ENCODE data around the gene SIRT3. TPM values are rescaled to one million over a fixed set of nuclear protein-coding genes. Genes with fewer than 3 reads are reported as not detected.

The SIRT3 gene
- total and polyA plus RNA-seq, 2 of the 13 experiments (the other 11 are each of a cell fraction or from before 2014, with no cell fraction given): 15.1 to 18.2 TPM

DNA sequence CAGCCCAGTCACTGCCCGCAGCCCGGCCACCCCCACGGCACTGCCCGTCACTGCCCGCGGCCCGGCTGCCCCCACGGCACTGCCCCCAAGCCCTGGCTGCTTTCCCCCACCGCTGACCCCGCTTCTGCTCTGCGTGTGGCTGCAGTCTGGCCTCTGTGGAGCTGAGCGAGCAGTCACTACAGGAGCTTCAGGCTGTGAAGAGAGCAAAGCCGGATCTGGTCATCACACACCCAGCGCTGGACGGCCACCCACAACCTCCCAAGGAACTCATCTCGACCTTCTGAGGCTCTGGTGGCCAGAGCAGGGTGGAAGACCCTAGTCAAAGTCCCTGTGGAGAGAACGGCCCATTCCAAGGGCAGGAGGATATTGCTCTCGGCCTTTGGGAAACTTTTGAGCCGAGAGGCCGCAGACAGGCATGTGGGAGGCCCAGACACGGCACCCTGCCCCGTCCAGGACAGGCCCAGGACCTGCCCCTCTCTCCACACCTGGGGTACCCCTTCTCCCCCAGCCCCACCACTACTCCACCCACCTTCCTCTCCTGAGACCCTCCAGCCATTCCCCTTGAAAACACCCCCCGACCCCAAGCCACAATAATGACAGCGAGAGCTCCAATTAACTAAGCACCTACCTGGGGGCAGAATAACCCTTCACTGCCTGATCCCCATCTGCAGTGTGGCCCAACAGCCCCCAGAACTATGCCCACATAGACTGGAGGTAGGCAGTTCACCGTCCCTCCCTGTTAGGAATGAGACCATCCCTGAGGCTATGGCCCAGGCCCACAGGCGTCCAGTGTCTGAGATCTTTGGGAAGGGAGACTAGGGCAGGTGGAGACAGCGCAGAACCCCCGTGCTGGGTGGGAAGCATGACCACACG lies 49.1 kb upstream of the SIRT3 start:
- no TSS peak for BruUV-seq (replicated peaks)
- no peaks in the 10 kb centered on the region for H3K36me3 ChIP-seq (replicated peaks in 1 of 2; ENCODE audit: control insufficient read depth in 1 of 2, insufficient read depth in 2 of 2, low read length in 2 of 2)
- ATAC-seq: peak; percentile 23
- H2AFZ ChIP-seq (ENCODE audit: low read length): no peak overlapping the region
- H3K9me3 ChIP-seq (ENCODE audit: low read length): no peaks in the 10 kb centered on the region
- no peak for TF ChIP-seq E2F2 (CRISPR knock-in tag; IDR thresholded peaks at IDR 0.05; ENCODE audit: borderline replicate concordance)
- 0 out of 2 replicates have a peak, but pooled peaks have one; percentile 56 for TF ChIP-seq EZH2 (conservative IDR thresholded peaks at IDR 0.05; ENCODE audit: low read depth, low read length)
- H3K79me2 ChIP-seq (ENCODE audit: insufficient read depth, low read length): no peaks in the 10 kb centered on the region
- H3K4me2 ChIP-seq (ENCODE audit: low read depth, low read length): no peak overlapping the region
- FAIRE-seq: no peak
- peaks cover 9 to 78% of the 10 kb centered on the region in 2 experiments; a peak in 4 of 5 replicates for H3K27me3 ChIP-seq (ENCODE audit: control insufficient read depth in 1 of 2, insufficient read depth in 2 of 2, low read length in 2 of 2)
- WGBS (ENCODE audit: low lambda C conversion rate): 38% methylated on average over 10 of the region's 29 CpGs
- intact Hi-C loops (cut with micrococcal nuclease; ENCODE audit: unreplicated experiment): no loop called here
- H4K20me1 ChIP-seq (ENCODE audit: insufficient read depth, low read length): no peaks in the 10 kb centered on the region
- POLR2A ChIA-PET: no interaction called here
- H3K4me3 ChIP-seq (replicated peaks in 1 of 3; ENCODE audit: insufficient read depth in 1 of 3, low read depth in 2 of 3, low read length in 3 of 3): no peak overlapping the region
- peaks cover 41% of the 10 kb centered on the region for H3K4me1 ChIP-seq (ENCODE audit: insufficient read depth, low read length)
- H3K9ac ChIP-seq (ENCODE audit: insufficient read depth, low read depth, low read length): no peak overlapping the region
- in situ Hi-C loops (cut with HindIII; ENCODE audit: extremely low pct_ligation_motif_present, low pct_unique_long_range_greater_than_20kb): no loop called here
- no peak overlapping the region for H3K27ac ChIP-seq (ENCODE audit: extremely low read length, insufficient read depth, low read length)
- CTCF ChIA-PET (ENCODE audit: low intra/inter-chr PET ratio, low total read pairs): no interaction called here
- no peak for DNase-seq (ENCODE audit: low spot score)

- Histone ChIP-seq H3K36me3 (replicated peaks in 1 of 2; ENCODE audit: control insufficient read depth in 1 of 2, insufficient read depth in 2 of 2, low read length in 2 of 2) (no peaks in the 10 kb centered on the region), H3K27ac (ENCODE audit: extremely low read length, insufficient read depth, low read length) (no peak overlapping the region), H3K79me2 (ENCODE audit: insufficient read depth, low read length) (no peaks in the 10 kb centered on the region), H3K27me3 (ENCODE audit: control insufficient read depth in 1 of 2, insufficient read depth in 2 of 2, low read length in 2 of 2) (peaks cover 12 to 86% of the 10 kb centered on the region in 2 experiments), H3K4me1 (ENCODE audit: insufficient read depth, low read length) (peaks cover 32% of the 10 kb centered on the region), H4K20me1 (ENCODE audit: insufficient read depth, low read length) (no peaks in the 10 kb centered on the region), H2AFZ (ENCODE audit: low read length) (no peak overlapping the region), H3K4me3 (replicated peaks in 1 of 3; ENCODE audit: insufficient read depth in 1 of 3, low read depth in 2 of 3, low read length in 3 of 3) (peak overlapping the region in 1 of 3 experiments; percentile 23; a peak in 2 of 6 replicates), H3K9me3 (ENCODE audit: low read length) (no peaks in the 10 kb centered on the region), H3K9ac (ENCODE audit: insufficient read depth, low read depth, low read length) (no peak overlapping the region), H3K4me2 (ENCODE audit: low read depth, low read length) (peak overlapping the region; percentile 32; the same call in 1 of the 2 replicates)
- FAIRE-seq: no peak
- ATAC-seq: peak; percentile 21
- WGBS (ENCODE audit: low lambda C conversion rate): 47% methylated on average over 5 of the region's 24 CpGs
- no TSS peak for BruUV-seq (replicated peaks)
- POLR2A ChIA-PET: no interaction called here
- in situ Hi-C loops (cut with HindIII; ENCODE audit: extremely low pct_ligation_motif_present, low pct_unique_long_range_greater_than_20kb): no loop called here
- CTCF ChIA-PET (ENCODE audit: low intra/inter-chr PET ratio, low total read pairs): no interaction called here
- intact Hi-C loops (cut with micrococcal nuclease; ENCODE audit: unreplicated experiment): no loop called here
- no peak for DNase-seq (ENCODE audit: low spot score)
- TF ChIP-seq, protein P1, sequence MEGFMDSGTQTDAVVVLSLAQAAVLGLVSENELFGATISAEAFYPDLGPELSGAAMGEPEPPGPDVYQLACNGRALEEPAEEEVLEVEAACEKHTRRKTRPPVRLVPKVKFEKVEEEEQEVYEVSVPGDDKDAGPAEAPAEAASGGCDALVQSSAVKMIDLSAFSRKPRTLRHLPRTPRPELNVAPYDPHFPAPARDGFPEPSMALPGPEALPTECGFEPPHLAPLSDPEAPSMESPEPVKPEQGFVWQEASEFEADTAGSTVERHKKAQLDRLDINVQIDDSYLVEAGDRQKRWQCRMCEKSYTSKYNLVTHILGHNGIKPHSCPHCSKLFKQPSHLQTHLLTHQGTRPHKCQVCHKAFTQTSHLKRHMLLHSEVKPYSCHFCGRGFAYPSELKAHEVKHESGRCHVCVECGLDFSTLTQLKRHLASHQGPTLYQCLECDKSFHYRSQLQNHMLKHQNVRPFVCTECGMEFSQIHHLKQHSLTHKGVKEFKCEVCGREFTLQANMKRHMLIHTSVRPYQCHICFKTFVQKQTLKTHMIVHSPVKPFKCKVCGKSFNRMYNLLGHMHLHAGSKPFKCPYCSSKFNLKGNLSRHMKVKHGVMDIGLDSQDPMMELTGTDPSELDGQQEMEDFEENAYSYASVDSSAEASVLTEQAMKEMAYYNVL (CRISPR knock-in tag; IDR thresholded peaks at IDR 0.05; ENCODE audit: borderline replicate concordance): no peak
- TF ChIP-seq MAFG (CRISPR knock-in tag; IDR thresholded peaks at IDR 0.05) (no peak), RXRA (CRISPR knock-in tag; IDR thresholded peaks at IDR 0.05) (peak; percentile 26; the same call in 1 of the 2 replicates), REL (CRISPR knock-in tag; conservative IDR thresholded peaks at IDR 0.05) (no peak), SOX5 (CRISPR knock-in tag; IDR thresholded peaks at IDR 0.05; ENCODE audit: borderline replicate concordance) (no peak), GPN1 (CRISPR knock-in tag; IDR thresholded peaks at IDR 0.05; ENCODE audit: borderline replicate concordance) (no peak), PRMT3 (CRISPR knock-in tag; IDR thresholded peaks at IDR 0.05; ENCODE audit: borderline replicate concordance, low read depth) (no peak), ATM (IDR thresholded peaks at IDR 0.05; ENCODE audit: borderline replicate concordance) (no peak), KMT2A (CRISPR knock-in tag; IDR thresholded peaks at IDR 0.05) (no peak)
Observed at GRCh38 chr11:284105-285020, 48.2 kb upstream of the SIRT3 start.
